ENCODE measurements around the gene BCL7A. TPM values are rescaled to one million over a fixed set of nuclear protein-coding genes. Genes with fewer than 3 reads are reported as not detected.

Gene BCL7A
- polyA plus RNA-seq, 3 donors: 0.34 to 0.79 (median 0.56) TPM

- intact Hi-C loops (cut with micrococcal nuclease): no loop called here
- Histone ChIP-seq H3K79me2 (ENCODE audit: insufficient read depth, low read length) (no peaks in the 10 kb centered on the region), H3K4me2 (replicated peaks; ENCODE audit: extremely low read depth, low read length, poor library complexity, severe bottlenecking) (no peak overlapping the region), H3K9ac (ENCODE audit: insufficient read depth, low read length, poor library complexity, severe bottlenecking) (no peak overlapping the region), H2AFZ (ENCODE audit: insufficient read depth, low read depth, low read length, poor library complexity, severe bottlenecking) (no peak overlapping the region), H3K36me3 (replicated peaks in 1 of 2; ENCODE audit: control insufficient read depth in 1 of 2, insufficient read depth in 2 of 2, low read length in 2 of 2) (no peaks in the 10 kb centered on the region), H3K27me3 (ENCODE audit: control insufficient read depth in 2 of 2, insufficient read depth in 2 of 2, low read length in 2 of 2) (no peaks in the 10 kb centered on the region), H4K20me1 (ENCODE audit: insufficient read depth, low read length) (no peaks in the 10 kb centered on the region), H3K27ac (ENCODE audit: low read depth in 1 of 2, low read length in 2 of 2) (no peak overlapping the region), H3K4me1 (ENCODE audit: control insufficient read depth in 1 of 2, insufficient read depth in 2 of 2, low read length in 2 of 2) (peaks cover 15 to 23% of the 10 kb centered on the region in 2 donors), H3K4me3 (replicated peaks in 1 of 3; ENCODE audit: low read depth in 2 of 3, low read length in 3 of 3) (no peak overlapping the region), H3K9me3 (replicated peaks in 1 of 2; ENCODE audit: control insufficient read depth in 1 of 2, insufficient read depth in 1 of 2, low read length in 2 of 2) (peaks cover 0 to 7% of the 10 kb centered on the region in 2 donors)
- Mint-ChIP-seq H3K4me1 (peaks cover 25% of the 10 kb centered on the region), H3K36me3 (no peaks in the 10 kb centered on the region), H3K27ac (peak overlapping the region in 1 of 7 donors; percentile 55), H3K4me3 (no peak overlapping the region), H3K27me3 (ENCODE audit: low read depth in 3 of 3) (peaks cover 0 to 5% (median 3%) of the 10 kb centered on the region in 3 donors), H3K9me3 (peaks cover 0 to 10% (median 6%) of the 10 kb centered on the region in 7 donors)
- DNase-seq: no peak
- no CpG with 5 or more reads among the region's 6 CpGs for WGBS (ENCODE audit: insufficient coverage)
- TF ChIP-seq CTCF (IDR thresholded peaks at IDR 0.05): no peak
Measured at GRCh38 chr12:122012184-122012583, 9.5 kb upstream of the BCL7A start.

- WGBS (ENCODE audit: insufficient coverage): 0% methylated on average over 1 of the region's 4 CpGs
- no peaks in the 10 kb centered on the region for H3K36me3 ChIP-seq (replicated peaks in 1 of 2; ENCODE audit: control insufficient read depth in 1 of 2, insufficient read depth in 2 of 2, low read length in 2 of 2)
- no peak overlapping the region for H3K4me2 ChIP-seq (replicated peaks; ENCODE audit: extremely low read depth, low read length, poor library complexity, severe bottlenecking)
- no peak overlapping the region for H2AFZ ChIP-seq (ENCODE audit: insufficient read depth, low read depth, low read length, poor library complexity, severe bottlenecking)
- TF ChIP-seq CTCF (IDR thresholded peaks at IDR 0.05): no peak
- H3K27me3 ChIP-seq (ENCODE audit: control insufficient read depth in 2 of 2, insufficient read depth in 2 of 2, low read length in 2 of 2): no peaks in the 10 kb centered on the region
- H3K4me1 Mint-ChIP-seq: peaks cover 25% of the 10 kb centered on the region
- H3K27ac Mint-ChIP-seq: peak overlapping the region in 1 of 7 donors; percentile 30
- H3K4me3 ChIP-seq (replicated peaks in 1 of 3; ENCODE audit: low read depth in 2 of 3, low read length in 3 of 3): no peak overlapping the region
- H3K4me3 Mint-ChIP-seq: no peak overlapping the region
- H3K27me3 Mint-ChIP-seq (ENCODE audit: low read depth in 3 of 3): peaks cover 0 to 5% (median 2%) of the 10 kb centered on the region in 3 donors
- peak in 2 of 3 donors; percentile 30 to 41 for DNase-seq
- no peaks in the 10 kb centered on the region for H4K20me1 ChIP-seq (ENCODE audit: insufficient read depth, low read length)
- peaks cover 3 to 18% (median 13%) of the 10 kb centered on the region in 7 donors for H3K9me3 Mint-ChIP-seq
- H3K9ac ChIP-seq (ENCODE audit: insufficient read depth, low read length, poor library complexity, severe bottlenecking): no peak overlapping the region
- H3K27ac ChIP-seq (ENCODE audit: low read depth in 1 of 2, low read length in 2 of 2): no peak overlapping the region
- H3K36me3 Mint-ChIP-seq: no peaks in the 10 kb centered on the region
- peaks cover 15 to 23% of the 10 kb centered on the region in 2 donors for H3K4me1 ChIP-seq (ENCODE audit: control insufficient read depth in 1 of 2, insufficient read depth in 2 of 2, low read length in 2 of 2)
- intact Hi-C loops (cut with micrococcal nuclease): no loop called here
- H3K79me2 ChIP-seq (ENCODE audit: insufficient read depth, low read length): no peaks in the 10 kb centered on the region
- H3K9me3 ChIP-seq (replicated peaks in 1 of 2; ENCODE audit: control insufficient read depth in 1 of 2, insufficient read depth in 1 of 2, low read length in 2 of 2): peaks cover under 1 to 11% of the 10 kb centered on the region in 2 donors
Measured at GRCh38 chr12:122013136-122013535, 8.5 kb upstream of the BCL7A start.

Measured in CD14-positive monocyte (primary cell).